ENCODE results near the gene ARCN1.
"Not testable (repeated sequence)": the region's sequence is repeated elsewhere in the genome, so short reads cannot be mapped to it uniquely, and the experiment has no call there.

Gene ARCN1

GRCh38 chr11:118572981-118573550 lies 857 bp downstream of the ARCN1 start:
- H3K36me3 ChIP-seq (ENCODE audit: control insufficient read depth in 5 of 5, insufficient read depth in 5 of 5, low read length in 5 of 5), result no peaks in the 10 kb centered on the region
- H3K27me3 ChIP-seq (ENCODE audit: control insufficient read depth in 5 of 5, insufficient read depth in 4 of 5, low read length in 5 of 5), result no peaks in the 10 kb centered on the region
- H3K4me3 ChIP-seq (ENCODE audit: low read depth in 1 of 5, low read length in 5 of 5), result peak overlapping the region; percentile 79 to 97 (median 96)
- H3K9me3 ChIP-seq (ENCODE audit: control insufficient read depth in 5 of 5, low read length in 5 of 5), result no peaks in the 10 kb centered on the region
- H3K9ac ChIP-seq (ENCODE audit: low read length in 5 of 5), result peak overlapping the region; percentile 95 to 99 (median 99)
- peaks cover 7 to 51% (median 47%) of the 10 kb centered on the region in 5 donors for H3K4me1 ChIP-seq (ENCODE audit: control insufficient read depth in 5 of 5, insufficient read depth in 5 of 5, low read length in 5 of 5)
- peak overlapping the region; percentile 97 for H3K27ac ChIP-seq (ENCODE audit: low read depth, low read length)

- no peak overlapping the region for H3K27ac ChIP-seq (ENCODE audit: low read depth, low read length)
- H3K36me3 ChIP-seq (ENCODE audit: control insufficient read depth in 5 of 5, insufficient read depth in 5 of 5, low read length in 5 of 5), result no peaks in the 10 kb centered on the region
- peaks cover 7 to 55% (median 49%) of the 10 kb centered on the region in 5 donors for H3K4me1 ChIP-seq (ENCODE audit: control insufficient read depth in 5 of 5, insufficient read depth in 5 of 5, low read length in 5 of 5)
- peak overlapping the region in 4 of 5 donors; percentile 10 to 79 (median 43) for H3K4me3 ChIP-seq (ENCODE audit: low read depth in 1 of 5, low read length in 5 of 5)
- no peaks in the 10 kb centered on the region for H3K27me3 ChIP-seq (ENCODE audit: control insufficient read depth in 5 of 5, insufficient read depth in 4 of 5, low read length in 5 of 5)
- no peaks in the 10 kb centered on the region for H3K9me3 ChIP-seq (ENCODE audit: control insufficient read depth in 5 of 5, low read length in 5 of 5)
- peak overlapping the region in 1 of 5 donors; percentile 99 for H3K9ac ChIP-seq (ENCODE audit: low read length in 5 of 5)
These were observed 2.4 kb downstream of the ARCN1 start for GRCh38 chr11:118574636-118575035.

- not testable (repeated sequence) for H3K27me3 ChIP-seq (ENCODE audit: control insufficient read depth in 5 of 5, insufficient read depth in 4 of 5, low read length in 5 of 5); H3K4me3 ChIP-seq (ENCODE audit: low read depth in 1 of 5, low read length in 5 of 5); H3K9me3 ChIP-seq (ENCODE audit: control insufficient read depth in 5 of 5, low read length in 5 of 5); H3K27ac ChIP-seq (ENCODE audit: low read depth, low read length); H3K9ac ChIP-seq (ENCODE audit: low read length in 5 of 5)
- H3K36me3 ChIP-seq (ENCODE audit: control insufficient read depth in 5 of 5, insufficient read depth in 5 of 5, low read length in 5 of 5), result peaks cover under 1 to 19% (median 12%) of the 10 kb centered on the region in 5 donors
- peaks cover 9 to 51% (median 48%) of the 10 kb centered on the region in 5 donors for H3K4me1 ChIP-seq (ENCODE audit: control insufficient read depth in 5 of 5, insufficient read depth in 5 of 5, low read length in 5 of 5)
These were observed 5.8 kb downstream of the ARCN1 start for GRCh38 chr11:118577995-118578394.

GRCh38 chr11:118581057-118581456 lies 8.8 kb downstream of the ARCN1 start:
- Histone ChIP-seq H3K4me3 (ENCODE audit: low read depth in 1 of 5, low read length in 5 of 5) (no peak overlapping the region), H3K4me1 (ENCODE audit: control insufficient read depth in 5 of 5, insufficient read depth in 5 of 5, low read length in 5 of 5) (peaks cover 3 to 22% (median 19%) of the 10 kb centered on the region in 5 donors), H3K36me3 (ENCODE audit: control insufficient read depth in 5 of 5, insufficient read depth in 5 of 5, low read length in 5 of 5) (peaks cover 15 to 49% (median 37%) of the 10 kb centered on the region in 5 donors), H3K9me3 (ENCODE audit: control insufficient read depth in 5 of 5, low read length in 5 of 5) (no peaks in the 10 kb centered on the region), H3K27ac (ENCODE audit: low read depth, low read length) (peak overlapping the region; percentile 63), H3K27me3 (ENCODE audit: control insufficient read depth in 5 of 5, insufficient read depth in 4 of 5, low read length in 5 of 5) (no peaks in the 10 kb centered on the region), H3K9ac (ENCODE audit: low read length in 5 of 5) (no peak overlapping the region)

GRCh38 chr11:118587952-118588351 lies 15.7 kb downstream of the ARCN1 start:
- Histone ChIP-seq H3K27me3 (ENCODE audit: control insufficient read depth in 5 of 5, insufficient read depth in 4 of 5, low read length in 5 of 5) (no peaks in the 10 kb centered on the region), H3K4me1 (ENCODE audit: control insufficient read depth in 5 of 5, insufficient read depth in 5 of 5, low read length in 5 of 5) (no peaks in the 10 kb centered on the region), H3K36me3 (ENCODE audit: control insufficient read depth in 5 of 5, insufficient read depth in 5 of 5, low read length in 5 of 5) (peaks cover 39 to 98% (median 79%) of the 10 kb centered on the region in 5 donors), H3K9ac (ENCODE audit: low read length in 5 of 5) (no peak overlapping the region), H3K27ac (ENCODE audit: low read depth, low read length) (no peak overlapping the region), H3K9me3 (ENCODE audit: control insufficient read depth in 5 of 5, low read length in 5 of 5) (no peaks in the 10 kb centered on the region), H3K4me3 (ENCODE audit: low read depth in 1 of 5, low read length in 5 of 5) (no peak overlapping the region)

GRCh38 chr11:118592616-118593367 lies 20.6 kb downstream of the ARCN1 start:
- no peak overlapping the region for H3K27ac ChIP-seq (ENCODE audit: low read depth, low read length)
- H3K9me3 ChIP-seq (ENCODE audit: control insufficient read depth in 5 of 5, low read length in 5 of 5), result no peaks in the 10 kb centered on the region
- peaks cover 33 to 96% (median 68%) of the 10 kb centered on the region in 5 donors for H3K36me3 ChIP-seq (ENCODE audit: control insufficient read depth in 5 of 5, insufficient read depth in 5 of 5, low read length in 5 of 5)
- H3K4me1 ChIP-seq (ENCODE audit: control insufficient read depth in 5 of 5, insufficient read depth in 5 of 5, low read length in 5 of 5), result no peaks in the 10 kb centered on the region
- no peaks in the 10 kb centered on the region for H3K27me3 ChIP-seq (ENCODE audit: control insufficient read depth in 5 of 5, insufficient read depth in 4 of 5, low read length in 5 of 5)
- no peak overlapping the region for H3K9ac ChIP-seq (ENCODE audit: low read length in 5 of 5)
- H3K4me3 ChIP-seq (ENCODE audit: low read depth in 1 of 5, low read length in 5 of 5), result no peak overlapping the region

- not testable (repeated sequence) for H3K9me3 ChIP-seq (ENCODE audit: control insufficient read depth in 5 of 5, low read length in 5 of 5); H3K4me1 ChIP-seq (ENCODE audit: control insufficient read depth in 5 of 5, insufficient read depth in 5 of 5, low read length in 5 of 5); H3K9ac ChIP-seq (ENCODE audit: low read length in 5 of 5); H3K4me3 ChIP-seq (ENCODE audit: low read depth in 1 of 5, low read length in 5 of 5); H3K27me3 ChIP-seq (ENCODE audit: control insufficient read depth in 5 of 5, insufficient read depth in 4 of 5, low read length in 5 of 5)
- H3K36me3 ChIP-seq (ENCODE audit: control insufficient read depth in 5 of 5, insufficient read depth in 5 of 5, low read length in 5 of 5), result peaks cover 42 to 95% (median 63%) of the 10 kb centered on the region in 5 donors
- peak overlapping the region; percentile 18 for H3K27ac ChIP-seq (ENCODE audit: low read depth, low read length)
These were observed 22.8 kb downstream of the ARCN1 start for GRCh38 chr11:118594984-118595383.

- Histone ChIP-seq H3K4me1 (ENCODE audit: control insufficient read depth in 5 of 5, insufficient read depth in 5 of 5, low read length in 5 of 5) (peaks cover 0 to under 1% (median 0%) of the 10 kb centered on the region in 5 donors), H3K27ac (ENCODE audit: low read depth, low read length) (no peak overlapping the region), H3K27me3 (ENCODE audit: control insufficient read depth in 5 of 5, insufficient read depth in 4 of 5, low read length in 5 of 5) (no peaks in the 10 kb centered on the region), H3K36me3 (ENCODE audit: control insufficient read depth in 5 of 5, insufficient read depth in 5 of 5, low read length in 5 of 5) (peaks cover 42 to 93% (median 60%) of the 10 kb centered on the region in 5 donors), H3K9me3 (ENCODE audit: control insufficient read depth in 5 of 5, low read length in 5 of 5) (no peaks in the 10 kb centered on the region), H3K9ac (ENCODE audit: low read length in 5 of 5) (no peak overlapping the region), H3K4me3 (ENCODE audit: low read depth in 1 of 5, low read length in 5 of 5) (no peak overlapping the region)
These were observed 24.3 kb downstream of the ARCN1 start for GRCh38 chr11:118596224-118597146.

- peak overlapping the region in 1 of 5 donors; percentile 48 for H3K9ac ChIP-seq (ENCODE audit: low read length in 5 of 5)
- H3K4me3 ChIP-seq (ENCODE audit: low read depth in 1 of 5, low read length in 5 of 5), result no peak overlapping the region
- H3K4me1 ChIP-seq (ENCODE audit: control insufficient read depth in 5 of 5, insufficient read depth in 5 of 5, low read length in 5 of 5), result peaks cover 7 to 12% (median 10%) of the 10 kb centered on the region in 5 donors
- H3K27me3 ChIP-seq (ENCODE audit: control insufficient read depth in 5 of 5, insufficient read depth in 4 of 5, low read length in 5 of 5), result no peaks in the 10 kb centered on the region
- peaks cover 45 to 94% (median 62%) of the 10 kb centered on the region in 5 donors for H3K36me3 ChIP-seq (ENCODE audit: control insufficient read depth in 5 of 5, insufficient read depth in 5 of 5, low read length in 5 of 5)
- H3K9me3 ChIP-seq (ENCODE audit: control insufficient read depth in 5 of 5, low read length in 5 of 5), result no peaks in the 10 kb centered on the region
- no peak overlapping the region for H3K27ac ChIP-seq (ENCODE audit: low read depth, low read length)
These were observed 25.3 kb downstream of the ARCN1 start for GRCh38 chr11:118597556-118597955.

All from subcutaneous abdominal adipose tissue (tissue), 5 donors.